ENCODE data around the gene QRFP.

Gene QRFP

DNA sequence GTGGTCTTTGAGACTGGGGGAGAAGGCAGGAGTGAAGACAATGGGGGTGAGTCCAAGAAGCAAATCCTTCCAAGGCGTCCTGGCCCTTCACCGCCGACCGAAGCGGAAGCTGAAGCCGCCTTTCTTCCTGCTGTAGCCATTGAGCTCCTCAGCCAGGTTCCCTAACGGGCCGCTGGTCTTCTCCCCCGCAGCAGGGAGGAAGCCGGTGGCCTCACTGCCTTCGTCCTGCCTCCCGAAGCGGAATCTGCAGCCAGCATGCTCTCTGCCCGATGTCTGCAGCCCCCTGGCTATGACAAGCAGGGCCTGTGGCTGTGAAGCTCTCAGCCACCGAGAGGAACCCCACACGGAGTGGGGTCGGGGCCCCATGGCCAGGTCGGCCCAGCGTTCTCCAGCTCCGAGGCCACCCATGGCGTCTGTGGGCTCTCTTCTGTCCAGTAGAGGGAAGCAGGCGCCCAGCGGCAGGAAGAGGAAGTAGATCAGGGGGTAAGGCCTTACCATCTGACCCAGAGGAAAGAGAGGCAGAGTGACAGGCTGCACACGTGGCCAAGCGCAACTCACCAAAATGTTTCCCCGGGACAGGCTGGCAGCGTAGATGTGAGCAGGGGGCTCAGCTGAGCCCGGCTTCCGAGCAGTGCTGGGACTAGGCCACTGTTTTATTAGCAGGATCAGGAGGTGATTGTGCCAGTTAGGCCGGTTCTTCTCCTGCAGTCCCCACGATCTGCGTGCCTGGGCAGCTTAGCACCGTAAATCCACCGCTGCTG, 3.1 kb downstream of the QRFP start:
- ATAC-seq (replicated peaks; ENCODE audit: extremely low read depth, poor library complexity, severe bottlenecking) = no peak
- Mint-ChIP-seq H3K9me3 (no peaks in the 10 kb centered on the region), H3K36me3 (ENCODE audit: insufficient read depth) (peaks cover 3% of the 10 kb centered on the region), H3K4me3 (no peak overlapping the region), H3K27me3 (no peaks in the 10 kb centered on the region), H3K4me1 (no peaks in the 10 kb centered on the region), H3K27ac (ENCODE audit: low read depth) (no peak overlapping the region)
- DNase-seq (ENCODE audit: low spot score in 2 of 2) = no peak

DNA sequence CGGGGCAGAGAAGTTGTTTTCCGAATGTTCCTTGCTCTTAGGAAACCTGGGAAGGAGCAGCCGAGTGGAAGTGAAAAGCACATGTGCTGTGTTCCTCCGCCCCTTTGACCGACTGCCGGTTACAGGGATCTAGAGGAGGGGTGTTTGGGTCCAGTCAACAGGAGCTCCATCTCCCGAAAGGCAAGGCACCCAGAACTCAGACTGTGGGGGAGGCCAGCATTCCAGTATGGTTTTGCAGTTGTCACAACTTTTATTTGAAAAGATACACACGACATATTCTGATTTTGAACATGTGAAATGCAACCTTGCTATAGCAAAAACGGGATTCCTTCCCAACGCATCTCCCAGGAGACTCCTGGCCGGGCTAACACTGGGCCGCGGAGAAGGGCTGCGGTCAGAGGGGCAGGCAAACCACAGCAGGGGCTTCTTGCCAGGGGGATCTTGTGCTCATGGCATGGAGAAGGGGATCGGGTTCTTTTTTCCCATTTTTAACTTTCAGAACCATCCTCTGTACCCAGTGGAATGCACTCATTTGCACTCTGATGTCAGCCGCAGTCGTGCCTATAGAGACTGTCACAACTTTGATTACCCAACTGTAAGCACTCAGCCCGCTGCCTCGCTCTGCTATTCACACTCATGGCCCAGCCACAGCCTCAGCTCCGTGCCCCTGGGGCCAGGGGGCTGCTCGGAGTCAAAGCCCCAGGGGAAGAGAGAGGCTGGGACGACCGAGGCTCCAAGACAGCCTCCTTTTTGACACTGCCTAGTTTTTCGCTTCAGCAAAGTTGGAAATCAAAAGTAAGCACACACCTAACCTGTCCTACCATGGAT, 3.9 kb downstream of the QRFP start:
- ATAC-seq (replicated peaks; ENCODE audit: extremely low read depth, poor library complexity, severe bottlenecking) (no peak), DNase-seq (ENCODE audit: low spot score in 2 of 2) (no peak)
- H3K4me3 Mint-ChIP-seq = no peak overlapping the region
- peaks cover 3% of the 10 kb centered on the region for H3K36me3 Mint-ChIP-seq (ENCODE audit: insufficient read depth)
- H3K9me3 Mint-ChIP-seq = no peaks in the 10 kb centered on the region
- no peaks in the 10 kb centered on the region for H3K27me3 Mint-ChIP-seq
- no peak overlapping the region for H3K27ac Mint-ChIP-seq (ENCODE audit: low read depth)
- no peaks in the 10 kb centered on the region for H3K4me1 Mint-ChIP-seq

DNA sequence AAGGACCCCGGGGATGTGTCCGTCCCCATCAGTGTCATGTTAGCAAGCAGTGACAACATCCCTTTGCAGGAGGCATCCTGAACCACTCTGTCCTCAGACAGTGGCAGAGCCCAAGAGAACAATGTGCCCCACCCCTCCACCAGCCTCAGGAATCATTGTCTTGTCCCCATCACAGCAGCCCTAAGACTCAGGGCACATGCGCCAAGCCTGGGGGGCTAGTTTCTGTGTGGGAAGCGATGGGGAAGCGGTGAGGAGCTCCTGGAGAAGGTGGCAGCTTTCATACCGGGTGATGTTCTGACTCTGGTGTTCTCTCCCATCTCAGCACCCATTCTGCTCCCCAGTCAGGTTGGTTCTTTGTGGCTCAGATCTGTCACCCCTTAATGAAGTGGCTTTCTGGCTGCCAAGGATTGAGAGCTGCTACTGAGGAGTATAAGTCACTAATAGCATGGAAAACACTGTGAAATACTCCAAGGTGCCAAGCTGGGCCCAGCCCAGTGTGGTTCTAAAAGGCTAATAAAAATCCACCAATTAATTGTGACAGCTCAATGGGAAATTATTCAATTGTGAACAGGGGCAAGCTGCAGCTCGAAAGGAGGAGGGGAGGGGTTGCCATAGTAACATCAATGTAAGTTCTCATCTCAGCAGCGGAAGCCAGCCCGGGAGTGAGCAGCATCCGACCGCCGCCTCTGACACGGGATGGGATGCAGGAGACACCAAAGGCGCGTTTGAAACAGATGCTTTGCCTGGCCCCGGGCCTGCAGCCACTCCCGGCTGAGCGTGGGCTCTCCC, 4.7 kb downstream of the QRFP start:
- Mint-ChIP-seq H3K36me3 (ENCODE audit: insufficient read depth) (peaks cover 3% of the 10 kb centered on the region), H3K9me3 (no peaks in the 10 kb centered on the region), H3K27me3 (no peaks in the 10 kb centered on the region), H3K4me3 (no peak overlapping the region), H3K27ac (ENCODE audit: low read depth) (no peak overlapping the region), H3K4me1 (no peaks in the 10 kb centered on the region)
- ATAC-seq (replicated peaks; ENCODE audit: extremely low read depth, poor library complexity, severe bottlenecking) = no peak
- no peak for DNase-seq (ENCODE audit: low spot score in 2 of 2)

DNA sequence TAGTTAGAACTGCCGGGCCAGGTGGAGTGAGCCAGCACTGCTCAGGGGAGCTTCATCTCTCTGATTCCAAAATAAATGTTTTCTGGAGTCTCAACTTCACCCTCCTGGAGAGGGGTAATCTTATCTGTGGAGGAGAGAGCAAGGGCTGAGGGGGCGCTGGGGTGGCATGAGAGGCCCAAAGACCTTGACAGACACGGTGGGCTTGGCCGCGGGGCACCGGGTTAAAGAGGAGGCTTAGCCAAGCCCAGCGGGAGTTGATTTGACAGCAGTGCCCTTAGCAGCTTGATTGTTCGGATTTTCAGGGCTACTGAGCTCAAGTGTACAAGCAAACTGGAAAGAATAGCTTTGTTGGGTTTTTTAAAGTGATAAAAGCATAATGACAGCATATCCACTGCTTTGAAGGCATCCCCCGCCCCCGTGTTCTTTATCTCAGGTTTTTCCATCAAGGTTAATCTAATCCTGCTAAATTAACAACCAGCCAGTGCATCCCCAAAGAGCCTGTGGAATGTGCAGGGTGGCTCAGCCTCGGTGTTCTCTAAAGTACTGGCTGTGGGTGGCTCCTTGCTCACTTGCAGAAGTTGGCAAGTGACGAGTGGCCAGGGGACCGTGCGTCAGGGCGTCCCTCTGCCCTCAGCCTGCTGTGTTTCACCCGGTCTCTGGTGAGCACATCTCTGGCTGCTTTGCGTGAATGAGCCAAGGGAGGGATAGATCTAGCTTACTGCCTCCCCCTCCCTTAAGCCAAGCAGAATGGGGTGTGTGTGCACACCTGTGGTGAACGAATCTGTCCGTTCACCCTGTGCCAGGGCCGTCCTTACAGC, 5.5 kb downstream of the QRFP start:
- Mint-ChIP-seq H3K9me3 (no peaks in the 10 kb centered on the region), H3K27ac (ENCODE audit: low read depth) (no peak overlapping the region), H3K4me3 (no peak overlapping the region), H3K36me3 (ENCODE audit: insufficient read depth) (peaks cover 3% of the 10 kb centered on the region), H3K27me3 (no peaks in the 10 kb centered on the region), H3K4me1 (no peaks in the 10 kb centered on the region)
- no peak for ATAC-seq (replicated peaks; ENCODE audit: extremely low read depth, poor library complexity, severe bottlenecking)
- DNase-seq (ENCODE audit: low spot score in 2 of 2) = no peak

DNA sequence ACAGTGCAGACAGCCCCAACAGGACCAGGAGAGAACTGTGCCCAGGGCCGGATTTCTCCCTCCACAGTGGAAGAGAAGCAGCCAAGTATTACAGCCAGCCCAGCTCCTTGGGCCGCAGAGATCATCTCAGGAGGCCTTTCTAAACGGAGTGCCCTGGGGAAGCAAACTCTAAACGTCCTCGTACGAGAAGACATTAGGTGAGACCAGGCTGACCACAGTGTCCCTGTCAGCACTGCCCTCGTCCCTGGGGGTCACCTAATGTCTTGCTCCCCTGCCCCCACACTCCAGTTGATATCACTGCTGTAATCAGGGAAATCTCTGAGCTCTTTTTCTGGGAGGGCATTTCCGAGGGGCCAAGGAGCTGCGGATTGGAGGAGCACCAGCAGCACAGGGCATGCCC, 6.5 kb downstream of the QRFP start:
- no peaks in the 10 kb centered on the region for H3K9me3 Mint-ChIP-seq
- no peak for DNase-seq (ENCODE audit: low spot score in 2 of 2)
- H3K36me3 Mint-ChIP-seq (ENCODE audit: insufficient read depth) = peaks cover 4% of the 10 kb centered on the region
- H3K27me3 Mint-ChIP-seq = no peaks in the 10 kb centered on the region
- no peak overlapping the region for H3K27ac Mint-ChIP-seq (ENCODE audit: low read depth)
- H3K4me3 Mint-ChIP-seq = no peak overlapping the region
- ATAC-seq (replicated peaks; ENCODE audit: extremely low read depth, poor library complexity, severe bottlenecking) = no peak
- no peaks in the 10 kb centered on the region for H3K4me1 Mint-ChIP-seq

DNA sequence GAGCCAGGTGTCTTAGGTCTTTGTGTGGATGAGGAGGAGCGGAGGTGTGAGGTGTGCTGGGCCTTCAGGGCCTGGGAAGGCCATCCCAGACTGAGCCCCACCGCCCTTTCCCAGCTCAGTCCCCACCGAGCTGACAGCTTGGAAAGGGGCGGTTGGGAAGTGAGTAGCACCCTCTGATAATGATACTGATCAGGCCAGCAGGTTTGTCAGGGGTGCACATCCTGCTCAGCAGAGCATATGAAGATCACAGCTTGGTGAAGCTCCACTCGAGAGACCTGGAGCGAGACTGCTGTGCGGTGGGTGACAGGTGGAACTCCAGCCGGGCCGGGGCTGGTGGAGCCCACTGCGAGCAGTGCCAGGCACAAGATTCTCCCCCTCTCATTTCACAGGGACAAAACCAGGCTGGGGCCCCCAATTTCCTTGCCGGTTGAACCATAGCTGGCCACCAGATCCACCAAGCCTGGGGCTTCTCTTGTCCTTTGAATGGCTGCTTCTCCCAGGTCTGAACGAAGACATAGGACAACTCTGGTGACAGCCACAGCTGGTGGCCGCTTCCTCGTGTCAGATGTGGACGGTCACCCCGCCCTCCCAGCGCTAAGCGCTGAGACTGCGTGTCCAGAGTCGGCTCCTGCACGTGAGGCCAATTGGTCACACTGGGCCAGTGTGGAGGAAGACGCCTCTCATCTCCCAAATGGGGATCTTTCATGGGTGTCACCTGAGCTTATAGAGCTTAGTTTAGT, 8.3 kb downstream of the QRFP start:
- DNase-seq (ENCODE audit: low spot score in 2 of 2) (no peak), ATAC-seq (replicated peaks; ENCODE audit: extremely low read depth, poor library complexity, severe bottlenecking) (no peak)
- H3K27ac Mint-ChIP-seq (ENCODE audit: low read depth) = no peak overlapping the region
- no peak overlapping the region for H3K4me3 Mint-ChIP-seq
- H3K9me3 Mint-ChIP-seq = no peaks in the 10 kb centered on the region
- no peaks in the 10 kb centered on the region for H3K27me3 Mint-ChIP-seq
- no peaks in the 10 kb centered on the region for H3K4me1 Mint-ChIP-seq
- peaks cover 13% of the 10 kb centered on the region for H3K36me3 Mint-ChIP-seq (ENCODE audit: insufficient read depth)

DNA sequence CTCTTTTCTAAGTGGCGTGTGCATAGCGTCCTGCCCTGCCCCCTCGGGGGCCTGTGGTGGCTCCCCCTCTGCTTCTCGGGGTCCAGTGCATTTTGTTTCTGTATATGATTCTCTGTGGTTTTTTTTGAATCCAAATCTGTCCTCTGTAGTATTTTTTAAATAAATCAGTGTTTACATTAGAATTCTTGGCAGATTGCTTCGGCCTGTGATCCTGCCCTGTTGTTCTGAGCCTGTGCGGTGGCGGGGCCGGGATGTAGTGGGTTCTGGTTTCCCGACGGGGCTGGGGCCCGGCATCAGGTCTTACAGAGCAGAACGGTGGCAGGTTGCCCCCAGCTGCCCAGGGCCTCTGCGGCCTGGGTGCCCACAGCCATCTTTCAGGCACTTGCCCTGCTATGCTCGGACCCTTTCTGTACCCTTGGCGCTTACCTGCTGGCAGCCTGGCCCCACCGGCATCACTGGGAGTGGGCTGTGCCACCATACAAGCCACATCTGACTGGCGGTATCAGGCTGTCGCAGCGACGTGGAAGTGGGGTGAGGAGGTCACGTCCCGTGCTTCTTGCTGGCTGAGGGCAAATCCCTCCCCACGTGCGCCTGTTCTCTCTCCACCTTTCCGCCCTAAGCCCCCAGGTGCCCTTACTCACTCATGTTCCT, 9.0 kb downstream of the QRFP start:
- no peak for ATAC-seq (replicated peaks; ENCODE audit: extremely low read depth, poor library complexity, severe bottlenecking)
- no peak overlapping the region for H3K4me3 Mint-ChIP-seq
- H3K27me3 Mint-ChIP-seq = no peaks in the 10 kb centered on the region
- no peaks in the 10 kb centered on the region for H3K4me1 Mint-ChIP-seq
- no peaks in the 10 kb centered on the region for H3K9me3 Mint-ChIP-seq
- H3K36me3 Mint-ChIP-seq (ENCODE audit: insufficient read depth) = peaks cover 13% of the 10 kb centered on the region
- DNase-seq (ENCODE audit: low spot score in 2 of 2) = no peak
- peak overlapping the region; percentile 58 for H3K27ac Mint-ChIP-seq (ENCODE audit: low read depth)

DNA sequence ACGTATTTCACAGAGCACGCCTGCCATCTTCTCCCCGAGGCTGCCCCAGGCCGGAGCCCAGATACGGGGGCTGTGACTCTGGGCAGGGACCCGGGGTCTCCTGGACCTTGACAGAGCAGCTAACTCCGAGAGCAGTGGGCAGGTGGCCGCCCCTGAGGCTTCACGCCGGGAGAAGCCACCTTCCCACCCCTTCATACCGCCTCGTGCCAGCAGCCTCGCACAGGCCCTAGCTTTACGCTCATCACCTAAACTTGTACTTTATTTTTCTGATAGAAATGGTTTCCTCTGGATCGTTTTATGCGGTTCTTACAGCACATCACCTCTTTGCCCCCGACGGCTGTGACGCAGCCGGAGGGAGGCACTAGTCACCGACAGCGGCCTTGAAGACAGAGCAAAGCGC, 9.6 kb downstream of the QRFP start:
- DNase-seq (ENCODE audit: low spot score in 2 of 2) (no peak), ATAC-seq (replicated peaks; ENCODE audit: extremely low read depth, poor library complexity, severe bottlenecking) (no peak)
- no peaks in the 10 kb centered on the region for H3K4me1 Mint-ChIP-seq
- H3K4me3 Mint-ChIP-seq = no peak overlapping the region
- H3K36me3 Mint-ChIP-seq (ENCODE audit: insufficient read depth) = peaks cover 17% of the 10 kb centered on the region
- H3K27me3 Mint-ChIP-seq = no peaks in the 10 kb centered on the region
- H3K9me3 Mint-ChIP-seq = no peaks in the 10 kb centered on the region
- peak overlapping the region; percentile 58 for H3K27ac Mint-ChIP-seq (ENCODE audit: low read depth)

DNA sequence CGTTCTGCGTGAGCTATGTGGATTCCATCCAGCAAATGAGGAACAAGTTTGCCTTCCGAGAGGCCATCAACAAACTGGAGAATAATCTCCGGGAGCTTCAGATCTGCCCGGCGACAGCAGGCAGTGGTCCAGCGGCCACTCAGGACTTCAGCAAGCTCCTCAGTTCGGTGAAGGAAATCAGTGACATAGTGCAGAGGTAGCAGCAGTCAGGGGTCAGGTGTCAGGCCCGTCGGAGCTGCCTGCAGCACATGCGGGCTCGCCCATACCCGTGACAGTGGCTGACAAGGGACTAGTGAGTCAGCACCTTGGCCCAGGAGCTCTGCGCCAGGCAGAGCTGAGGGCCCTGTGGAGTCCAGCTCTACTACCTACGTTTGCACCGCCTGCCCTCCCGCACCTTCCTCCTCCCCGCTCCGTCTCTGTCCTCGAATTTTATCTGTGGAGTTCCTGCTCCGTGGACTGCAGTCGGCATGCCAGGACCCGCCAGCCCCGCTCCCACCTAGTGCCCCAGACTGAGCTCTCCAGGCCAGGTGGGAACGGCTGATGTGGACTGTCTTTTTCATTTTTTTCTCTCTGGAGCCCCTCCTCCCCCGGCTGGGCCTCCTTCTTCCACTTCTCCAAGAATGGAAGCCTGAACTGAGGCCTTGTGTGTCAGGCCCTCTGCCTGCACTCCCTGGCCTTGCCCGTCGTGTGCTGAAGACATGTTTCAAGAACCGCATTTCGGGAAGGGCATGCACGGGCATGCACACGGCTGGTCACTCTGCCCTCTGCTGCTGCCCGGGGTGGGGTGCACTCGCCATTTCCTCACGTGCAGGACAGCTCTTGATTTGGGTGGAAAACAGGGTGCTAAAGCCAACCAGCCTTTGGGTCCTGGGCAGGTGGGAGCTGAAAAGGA, 10.9 kb downstream of the QRFP start:
- Mint-ChIP-seq H3K9me3 (no peaks in the 10 kb centered on the region), H3K36me3 (ENCODE audit: insufficient read depth) (peaks cover 22% of the 10 kb centered on the region), H3K4me1 (no peaks in the 10 kb centered on the region), H3K27ac (ENCODE audit: low read depth) (no peak overlapping the region), H3K27me3 (no peaks in the 10 kb centered on the region), H3K4me3 (no peak overlapping the region)
- DNase-seq (ENCODE audit: low spot score in 2 of 2) = no peak
- ATAC-seq (replicated peaks; ENCODE audit: extremely low read depth, poor library complexity, severe bottlenecking) = no peak

DNA sequence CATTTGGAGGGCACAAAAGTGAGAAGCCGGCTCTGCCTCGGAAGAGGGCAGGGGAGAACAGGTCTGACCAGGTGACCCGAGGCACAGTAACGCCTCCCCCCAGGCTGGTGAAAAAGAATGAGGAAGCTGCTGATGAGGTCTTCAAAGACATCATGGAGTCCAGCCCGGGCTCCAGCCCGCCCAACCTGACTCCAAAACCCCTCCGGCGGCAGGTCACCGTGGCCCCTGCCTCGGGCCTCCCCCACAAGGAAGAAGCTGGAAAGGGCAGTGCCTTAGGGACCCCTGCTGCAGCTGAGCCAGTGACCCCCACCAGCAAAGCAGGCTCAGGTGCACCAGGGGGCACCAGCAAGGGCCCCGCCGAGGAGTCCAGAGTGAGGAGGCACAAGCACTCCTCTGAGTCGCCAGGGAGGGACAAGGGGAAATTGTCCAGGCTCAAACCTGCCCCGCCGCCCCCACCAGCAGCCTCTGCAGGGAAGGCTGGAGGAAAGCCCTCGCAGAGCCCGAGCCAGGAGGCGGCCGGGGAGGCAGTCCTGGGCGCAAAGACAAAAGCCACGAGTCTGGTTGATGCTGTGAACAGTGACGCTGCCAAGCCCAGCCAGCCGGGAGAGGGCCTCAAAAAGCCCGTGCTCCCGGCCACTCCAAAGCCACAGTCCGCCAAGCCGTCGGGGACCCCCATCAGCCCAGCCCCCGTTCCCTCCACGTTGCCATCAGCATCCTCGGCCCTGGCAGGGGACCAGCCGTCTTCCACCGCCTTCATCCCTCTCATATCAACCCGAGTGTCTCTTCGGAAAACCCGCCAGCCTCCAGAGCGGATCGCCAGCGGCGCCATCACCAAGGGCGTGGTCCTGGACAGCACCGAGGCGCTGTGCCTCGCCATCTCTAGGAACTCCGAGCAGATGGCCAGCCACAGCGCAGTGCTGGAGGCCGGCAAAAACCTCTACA, 11.8 kb downstream of the QRFP start:
- Mint-ChIP-seq H3K9me3 (no peaks in the 10 kb centered on the region), H3K4me1 (no peaks in the 10 kb centered on the region), H3K27ac (ENCODE audit: low read depth) (no peak overlapping the region), H3K27me3 (no peaks in the 10 kb centered on the region), H3K4me3 (no peak overlapping the region), H3K36me3 (ENCODE audit: insufficient read depth) (peaks cover 26% of the 10 kb centered on the region)
- DNase-seq (ENCODE audit: low spot score in 2 of 2) (no peak), ATAC-seq (replicated peaks; ENCODE audit: extremely low read depth, poor library complexity, severe bottlenecking) (no peak)

All from central memory CD8-positive, alpha-beta T cell (primary cell).